Measurements from ENCODE around the gene CBR4. TPM values are rescaled to one million over a fixed set of nuclear protein-coding genes. Genes with fewer than 3 reads are reported as not detected.
"Not testable (repeated sequence)": the region's sequence is repeated elsewhere in the genome, so short reads cannot be mapped to it uniquely, and the experiment has no call there.

Gene CBR4
- total RNA-seq, 2 donors from 2014 or later, result 24.4 TPM

DNA sequence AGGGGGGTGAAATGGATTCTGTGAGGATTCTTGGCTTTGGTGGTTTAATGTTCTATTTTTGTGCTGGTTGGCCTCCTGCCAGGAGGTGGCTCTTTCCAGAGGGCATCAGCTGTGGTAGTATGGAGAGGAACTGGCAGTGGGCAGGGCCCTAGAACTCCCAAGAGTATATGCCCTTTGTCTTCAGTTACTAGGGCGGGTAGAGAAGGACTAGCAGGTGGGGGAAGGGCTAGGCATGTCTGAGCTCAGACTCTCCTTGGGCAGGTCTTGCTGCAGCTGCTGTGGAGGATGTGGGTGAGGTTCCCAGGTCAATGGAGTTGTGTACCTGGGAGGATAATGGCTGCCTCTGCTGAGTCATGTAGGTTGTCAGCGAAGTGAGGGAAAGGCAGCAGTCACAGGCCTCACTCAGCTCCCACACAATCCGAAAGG, 57.2 kb downstream of the CBR4 start:
- not testable (repeated sequence) for H3K4me3 Mint-ChIP-seq; H3K4me1 Mint-ChIP-seq (ENCODE audit: low read depth); H3K36me3 Mint-ChIP-seq (ENCODE audit: insufficient read depth in 2 of 2); DNase-seq; H3K27ac Mint-ChIP-seq; ATAC-seq (replicated peaks in 1 of 2); H3K9me3 Mint-ChIP-seq; H3K27me3 Mint-ChIP-seq (ENCODE audit: low read depth)

DNA sequence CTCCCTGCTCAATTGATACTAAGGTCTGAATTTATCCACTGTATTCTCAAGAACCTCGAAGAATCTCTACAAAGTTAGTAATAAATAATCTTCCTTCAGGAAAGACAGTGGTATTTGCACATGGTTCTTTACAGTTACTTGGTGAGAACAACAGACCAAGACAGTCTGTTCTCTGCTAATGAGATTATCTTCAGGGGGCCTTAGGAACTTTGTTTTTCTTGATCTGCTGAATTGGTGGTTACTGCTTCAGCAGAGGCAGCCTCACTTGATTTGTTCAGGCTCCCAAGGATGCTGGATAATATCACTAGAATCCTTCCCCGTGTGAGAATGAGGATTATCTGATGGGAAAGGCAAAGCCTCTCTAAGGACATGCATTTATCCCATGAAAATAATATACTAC, 64.8 kb downstream of the CBR4 start:
- no peaks in the 10 kb centered on the region for H3K27me3 Mint-ChIP-seq (ENCODE audit: low read depth)
- ATAC-seq (replicated peaks in 1 of 2), result no peak
- H3K27ac Mint-ChIP-seq, result no peak overlapping the region
- peaks cover 9 to 12% of the 10 kb centered on the region in 2 donors for H3K9me3 Mint-ChIP-seq
- H3K4me1 Mint-ChIP-seq (ENCODE audit: low read depth), result no peaks in the 10 kb centered on the region
- no peak for DNase-seq
- H3K4me3 Mint-ChIP-seq, result no peak overlapping the region
- no peaks in the 10 kb centered on the region for H3K36me3 Mint-ChIP-seq (ENCODE audit: insufficient read depth in 2 of 2)

DNA sequence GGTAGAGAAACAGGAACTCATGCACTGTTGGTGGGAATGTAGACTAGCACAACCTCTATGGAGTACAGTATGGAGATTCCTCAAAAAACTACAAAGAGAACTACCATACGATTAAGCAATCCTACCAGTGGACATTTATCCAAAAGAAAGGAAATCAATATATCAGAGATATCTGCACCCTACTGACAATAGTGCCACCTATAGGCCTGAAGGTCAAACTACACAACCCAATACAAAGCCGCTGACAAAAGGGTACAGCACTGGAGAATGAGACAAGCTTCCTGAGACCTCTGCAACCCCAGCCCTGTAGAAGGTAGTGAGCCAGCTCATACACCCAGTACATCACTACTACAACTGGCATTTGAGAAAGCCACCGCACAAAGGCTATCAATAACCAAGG, 67.1 kb downstream of the CBR4 start:
- Mint-ChIP-seq H3K4me3 (no peak overlapping the region), H3K9me3 (peaks cover 8% of the 10 kb centered on the region in 2 donors), H3K4me1 (ENCODE audit: low read depth) (no peaks in the 10 kb centered on the region), H3K36me3 (ENCODE audit: insufficient read depth in 2 of 2) (peaks cover 4% of the 10 kb centered on the region in 2 donors), H3K27ac (no peak overlapping the region), H3K27me3 (ENCODE audit: low read depth) (no peaks in the 10 kb centered on the region)
- ATAC-seq (replicated peaks in 1 of 2) (no peak), DNase-seq (peak in 1 of 2 donors; percentile 5)
